A673 (cell line): ENCODE measurements around the gene CYYR1.

ENCODE experiments used
- EZH2 ChIP-seq: fragments of 200-600 bp; sonication (generic); IDR thresholded peaks from 2 replicates; pipeline ENCODE4 v1.6.1; 2017; ENCODE audit warnings: borderline replicate concordance, low read depth, mild to moderate bottlenecking, mixed read lengths, antibody characterized with exemption, low read length; ENCODE audit not compliant: poor library complexity, severe bottlenecking
- TF ChIP-seq, protein P1 (sequence below): fragments of 300-800, 200-600 bp; sonication (generic); conservative IDR thresholded peaks from 2 replicates; pipeline ENCODE4 v1.5.1; 2017; ENCODE audit warnings: low read depth, mild to moderate bottlenecking, antibody characterized with exemption, low read length, moderate library complexity, mixed read lengths

DNA sequence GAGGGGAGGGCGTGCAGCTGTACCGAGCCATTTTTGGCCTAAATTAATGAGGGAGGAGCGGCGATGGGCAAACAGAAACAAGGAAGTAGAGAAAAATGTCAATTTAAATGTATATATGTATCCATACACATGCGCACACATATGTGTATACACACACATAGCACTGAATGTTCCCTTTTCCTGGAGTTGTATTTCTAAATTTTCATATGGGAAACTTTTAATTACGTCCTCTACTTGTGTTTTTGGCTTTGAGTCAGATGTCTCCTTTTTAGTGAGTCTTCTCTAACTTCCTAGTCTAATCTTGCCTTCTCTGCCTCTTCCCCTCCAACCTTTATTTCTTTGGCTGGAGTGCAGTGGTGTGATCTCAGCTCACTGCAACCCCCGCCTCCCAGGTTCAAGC lies 15.4 kb upstream of the CYYR1 start:
- TF ChIP-seq EZH2, result no peak
- TF ChIP-seq, protein P1, sequence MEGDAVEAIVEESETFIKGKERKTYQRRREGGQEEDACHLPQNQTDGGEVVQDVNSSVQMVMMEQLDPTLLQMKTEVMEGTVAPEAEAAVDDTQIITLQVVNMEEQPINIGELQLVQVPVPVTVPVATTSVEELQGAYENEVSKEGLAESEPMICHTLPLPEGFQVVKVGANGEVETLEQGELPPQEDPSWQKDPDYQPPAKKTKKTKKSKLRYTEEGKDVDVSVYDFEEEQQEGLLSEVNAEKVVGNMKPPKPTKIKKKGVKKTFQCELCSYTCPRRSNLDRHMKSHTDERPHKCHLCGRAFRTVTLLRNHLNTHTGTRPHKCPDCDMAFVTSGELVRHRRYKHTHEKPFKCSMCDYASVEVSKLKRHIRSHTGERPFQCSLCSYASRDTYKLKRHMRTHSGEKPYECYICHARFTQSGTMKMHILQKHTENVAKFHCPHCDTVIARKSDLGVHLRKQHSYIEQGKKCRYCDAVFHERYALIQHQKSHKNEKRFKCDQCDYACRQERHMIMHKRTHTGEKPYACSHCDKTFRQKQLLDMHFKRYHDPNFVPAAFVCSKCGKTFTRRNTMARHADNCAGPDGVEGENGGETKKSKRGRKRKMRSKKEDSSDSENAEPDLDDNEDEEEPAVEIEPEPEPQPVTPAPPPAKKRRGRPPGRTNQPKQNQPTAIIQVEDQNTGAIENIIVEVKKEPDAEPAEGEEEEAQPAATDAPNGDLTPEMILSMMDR, result no peak
